Mononuclear cell (primary cell): ENCODE measurements around the gene MTERF2. TPM values are rescaled to one million over a fixed set of nuclear protein-coding genes. Genes with fewer than 3 reads are reported as not detected.
"Not testable (repeated sequence)": the region's sequence is repeated elsewhere in the genome, so short reads cannot be mapped to it uniquely, and the experiment has no call there.

ENCODE experiments used
- H3K27me3 ChIP-seq: 2 replicates; pipeline ENCODE4 v1.6.0; 2011; ENCODE audit warnings: low read length, control low read depth; ENCODE audit not compliant: insufficient read depth
- H3K4me1 ChIP-seq: 2 replicates; pipeline ENCODE4 v1.5.1; 2011; ENCODE audit warnings: mild to moderate bottlenecking, low read length, control low read depth; ENCODE audit not compliant: insufficient read depth
- H3K4me3 ChIP-seq: 2 replicates; pipeline ENCODE4 v1.5.1; 2011; ENCODE audit warnings: mild to moderate bottlenecking, low read length, moderate library complexity
- H3K9me3 ChIP-seq: 2 replicates; pipeline ENCODE4 v1.5.1; 2011; ENCODE audit warnings: low read depth, mild to moderate bottlenecking, control low read depth, low read length
- total RNA-seq: library from RNA; depleted of rRNA; stranded (reverse); fragments of >200 nt; gene quantifications from one replicate; pipeline ENCODE4 v1.2.3, GENCODE V29; 2012

MTERF2 gene
- total RNA-seq, 1 donor = 4.3 TPM

GRCh38 chr12:107011519-107011918 lies 24.6 kb upstream of the MTERF2 start:
- Histone ChIP-seq H3K4me3 (no peak overlapping the region), H3K4me1 (no peaks in the 10 kb centered on the region), H3K27me3 (no peaks in the 10 kb centered on the region), H3K9me3 (no peaks in the 10 kb centered on the region)

DNA sequence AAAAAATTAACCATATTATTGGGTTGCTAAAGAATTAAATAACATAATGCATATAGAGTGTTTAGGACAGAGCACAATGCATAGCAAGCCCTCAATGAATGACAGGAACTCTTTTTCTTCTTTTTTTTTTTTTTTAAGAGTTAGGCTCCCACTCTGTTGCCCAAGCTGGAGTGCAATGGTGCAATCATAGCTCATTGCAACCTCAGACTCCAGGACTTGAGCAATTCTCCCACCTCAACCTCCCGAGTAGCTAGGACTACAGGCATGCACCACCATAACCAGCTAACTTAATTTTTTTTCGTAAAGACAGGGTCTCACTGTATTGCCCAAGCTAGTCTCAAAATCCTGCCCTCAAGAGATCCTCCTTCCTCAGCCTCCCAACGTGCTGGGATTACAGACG lies 20.5 kb upstream of the MTERF2 start:
- H3K27me3 ChIP-seq = no peaks in the 10 kb centered on the region
- H3K9me3 ChIP-seq = no peaks in the 10 kb centered on the region
- no peak overlapping the region for H3K4me3 ChIP-seq
- H3K4me1 ChIP-seq = no peaks in the 10 kb centered on the region

DNA sequence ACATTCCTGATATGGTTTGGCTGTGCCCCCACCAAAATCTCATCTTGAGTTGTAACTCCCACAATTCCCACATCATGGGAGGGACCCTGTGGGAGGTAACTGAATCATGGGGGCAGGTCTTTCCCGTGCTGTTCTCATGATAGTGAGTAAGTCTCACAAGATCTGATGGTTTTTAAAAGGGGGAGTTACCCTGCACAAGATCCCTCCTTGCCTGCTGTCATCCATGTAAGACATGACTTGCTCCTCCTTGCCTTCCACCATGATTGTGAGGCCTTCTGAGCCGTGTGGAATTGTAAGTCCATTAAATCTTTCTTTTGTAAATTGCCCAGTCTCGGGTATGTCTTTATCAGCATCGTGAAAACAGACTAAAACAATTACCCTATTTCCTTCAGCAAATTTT lies 15.7 kb upstream of the MTERF2 start:
- not testable (repeated sequence) for H3K27me3 ChIP-seq, H3K4me3 ChIP-seq, H3K4me1 ChIP-seq, H3K9me3 ChIP-seq

DNA sequence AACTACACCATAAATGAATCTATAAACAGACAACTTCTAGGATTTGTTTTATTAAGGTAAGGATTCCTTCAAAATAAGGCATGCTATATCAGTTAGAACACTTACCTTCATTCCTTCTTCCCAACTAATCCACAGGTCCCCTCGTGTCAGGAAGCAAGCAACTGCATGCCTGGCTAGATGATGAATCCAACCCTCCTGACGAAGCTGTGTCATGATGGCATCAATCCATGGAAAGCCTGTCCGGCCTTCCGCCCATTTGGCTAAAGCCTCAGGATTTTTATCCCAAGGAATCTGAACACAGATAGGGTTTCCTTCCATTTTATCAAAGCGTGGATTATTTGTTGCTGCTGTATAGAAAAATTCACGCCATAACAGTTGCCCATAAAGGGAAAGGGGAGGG lies 12.5 kb upstream of the MTERF2 start:
- H3K27me3 ChIP-seq = no peaks in the 10 kb centered on the region
- H3K4me3 ChIP-seq = no peak overlapping the region
- H3K9me3 ChIP-seq = no peaks in the 10 kb centered on the region
- no peaks in the 10 kb centered on the region for H3K4me1 ChIP-seq

GRCh38 chr12:106997916-106998315 lies 11.0 kb upstream of the MTERF2 start:
- no peaks in the 10 kb centered on the region for H3K27me3 ChIP-seq
- no peak overlapping the region for H3K4me3 ChIP-seq
- H3K4me1 ChIP-seq = no peaks in the 10 kb centered on the region
- no peaks in the 10 kb centered on the region for H3K9me3 ChIP-seq

DNA sequence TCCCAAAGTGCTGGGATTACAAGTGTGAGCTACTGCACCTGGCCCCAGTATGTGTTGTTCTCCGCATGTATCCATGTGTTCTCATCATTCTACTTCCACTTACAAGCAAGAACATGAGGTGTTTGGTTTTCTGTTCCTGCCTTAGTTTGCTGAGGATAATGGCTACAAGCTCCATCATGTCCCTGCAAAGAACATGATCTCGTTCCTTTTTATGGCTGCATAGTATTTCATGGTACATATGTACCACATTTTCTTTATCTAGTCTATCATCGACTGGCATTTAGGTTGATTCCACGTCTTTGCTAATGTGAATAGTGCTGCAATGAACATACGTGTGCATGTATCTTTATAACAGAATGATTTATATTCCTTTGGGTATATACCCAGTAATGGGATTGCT lies 9.2 kb upstream of the MTERF2 start:
- H3K9me3 ChIP-seq, H3K4me1 ChIP-seq, H3K4me3 ChIP-seq, H3K27me3 ChIP-seq: not testable (repeated sequence)

DNA sequence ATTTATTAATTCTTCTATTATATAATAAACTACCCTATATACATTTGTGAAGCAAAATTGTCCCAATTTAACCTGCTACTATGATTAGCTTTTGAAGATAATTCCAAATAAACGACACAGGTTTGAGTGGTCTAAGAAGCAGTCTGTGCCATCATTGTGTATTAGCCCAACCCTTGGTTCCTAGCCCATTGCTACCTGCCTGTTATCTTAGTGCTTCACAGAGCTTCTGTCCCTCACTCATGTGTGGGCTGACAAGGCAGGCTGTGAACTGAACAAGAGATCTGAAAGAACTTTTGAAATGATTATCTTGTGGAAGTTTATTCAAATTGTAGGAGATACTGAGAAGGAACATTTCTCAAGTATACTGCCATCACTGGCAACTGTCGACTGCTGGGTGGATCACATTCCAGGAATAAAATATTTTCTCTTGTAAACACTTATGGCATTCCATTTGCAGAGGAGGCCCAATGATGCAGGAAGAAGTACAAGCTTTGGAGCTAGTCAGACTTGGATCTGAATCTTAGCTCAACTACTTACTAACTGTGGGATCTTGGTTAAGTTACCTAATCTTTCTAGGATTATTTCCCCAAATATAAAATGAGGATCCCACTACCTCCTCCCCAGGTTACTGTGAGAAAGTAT lies 7.8 kb upstream of the MTERF2 start:
- no peaks in the 10 kb centered on the region for H3K27me3 ChIP-seq
- H3K4me1 ChIP-seq = no peaks in the 10 kb centered on the region
- no peak overlapping the region for H3K4me3 ChIP-seq
- no peaks in the 10 kb centered on the region for H3K9me3 ChIP-seq

GRCh38 chr12:106987846-106988245 lies 900 bp upstream of the MTERF2 start:
- Histone ChIP-seq H3K4me3 (no peak overlapping the region), H3K27me3 (no peaks in the 10 kb centered on the region), H3K4me1 (peaks cover 19% of the 10 kb centered on the region), H3K9me3 (no peaks in the 10 kb centered on the region)

- Histone ChIP-seq H3K9me3 (no peaks in the 10 kb centered on the region), H3K4me1 (peaks cover 19% of the 10 kb centered on the region), H3K27me3 (no peaks in the 10 kb centered on the region), H3K4me3 (peak overlapping the region; percentile 70)
Observed at GRCh38 chr12:106986135-106986534, 811 bp downstream of the MTERF2 start.

- Histone ChIP-seq H3K27me3 (no peaks in the 10 kb centered on the region), H3K4me3 (no peak overlapping the region), H3K9me3 (no peaks in the 10 kb centered on the region), H3K4me1 (peaks cover 19% of the 10 kb centered on the region)
Observed at GRCh38 chr12:106985479-106985878, 1.5 kb downstream of the MTERF2 start.

DNA sequence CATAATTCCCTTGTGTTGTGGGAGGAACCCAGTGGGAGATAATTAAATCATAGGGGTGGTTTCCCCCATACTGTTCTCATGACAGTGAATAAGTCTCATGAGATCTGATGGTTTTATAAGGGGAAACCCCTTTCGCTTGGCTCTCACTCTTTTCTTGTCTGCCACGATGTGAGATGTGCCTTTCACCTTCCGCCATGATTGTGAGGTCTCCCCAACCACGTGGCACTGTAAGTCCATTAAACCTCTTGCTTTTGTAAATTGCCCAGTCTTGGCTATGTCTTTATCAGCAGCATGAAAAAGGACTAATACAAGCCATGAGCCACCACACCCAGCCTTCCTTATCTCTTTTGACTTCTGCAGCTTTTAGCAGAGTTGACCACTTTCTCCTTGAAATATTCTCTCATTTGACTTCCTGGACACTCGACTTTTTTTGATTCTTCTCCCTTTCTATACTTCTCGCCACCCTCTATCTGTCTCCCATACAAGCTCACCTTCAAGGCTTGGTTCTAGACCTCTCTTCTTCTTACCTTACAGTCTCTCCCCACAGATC lies 2.3 kb downstream of the MTERF2 start:
- H3K4me1 ChIP-seq = peaks cover 19% of the 10 kb centered on the region
- no peaks in the 10 kb centered on the region for H3K27me3 ChIP-seq
- H3K4me3 ChIP-seq = no peak overlapping the region
- no peaks in the 10 kb centered on the region for H3K9me3 ChIP-seq

DNA sequence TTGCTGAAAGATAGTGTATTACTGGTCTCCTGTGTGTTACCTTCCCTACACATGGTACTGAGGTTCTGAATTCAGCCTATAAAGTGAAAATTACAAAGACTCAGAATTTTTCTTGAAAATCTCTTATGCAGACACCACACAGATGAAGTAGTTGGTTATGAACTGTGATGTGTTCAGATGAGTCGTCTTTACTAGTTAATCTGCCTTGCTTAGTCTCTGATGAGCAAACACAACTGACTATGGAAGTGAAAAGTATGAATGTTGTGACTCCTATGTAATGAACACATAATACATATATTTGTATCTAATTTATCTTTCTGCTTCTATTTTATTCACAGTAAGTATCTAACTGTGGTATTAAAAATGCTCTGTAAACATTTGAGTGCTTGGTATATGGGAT lies 4.7 kb downstream of the MTERF2 start:
- Histone ChIP-seq H3K4me3 (no peak overlapping the region), H3K4me1 (peaks cover 14% of the 10 kb centered on the region), H3K27me3 (no peaks in the 10 kb centered on the region), H3K9me3 (no peaks in the 10 kb centered on the region)

DNA sequence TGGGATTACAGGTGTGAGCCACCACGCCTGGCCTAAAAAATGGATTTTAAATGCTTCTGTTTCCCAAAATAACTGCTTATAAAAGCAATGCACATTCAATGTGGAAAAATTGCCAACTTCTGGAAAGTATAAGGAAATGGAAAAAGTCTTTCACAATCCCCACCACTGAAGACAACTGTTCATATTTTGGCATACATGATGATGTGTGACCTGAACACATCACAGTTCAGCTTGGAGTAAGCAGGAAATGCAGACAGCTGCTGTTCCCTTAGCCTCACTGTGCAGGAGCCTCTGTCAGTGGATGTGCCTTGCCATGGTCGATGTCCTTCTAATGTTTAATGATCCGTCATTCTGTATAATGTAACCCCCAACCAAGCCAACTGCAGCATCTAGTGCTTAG lies 5.2 kb downstream of the MTERF2 start:
- Histone ChIP-seq H3K4me1 (peaks cover 14% of the 10 kb centered on the region), H3K4me3 (no peak overlapping the region), H3K9me3 (no peaks in the 10 kb centered on the region), H3K27me3 (no peaks in the 10 kb centered on the region)

GRCh38 chr12:106980944-106981343 lies 6.0 kb downstream of the MTERF2 start:
- Histone ChIP-seq H3K27me3 (no peaks in the 10 kb centered on the region), H3K4me3 (no peak overlapping the region), H3K4me1 (peaks cover 7% of the 10 kb centered on the region), H3K9me3 (no peaks in the 10 kb centered on the region)

DNA sequence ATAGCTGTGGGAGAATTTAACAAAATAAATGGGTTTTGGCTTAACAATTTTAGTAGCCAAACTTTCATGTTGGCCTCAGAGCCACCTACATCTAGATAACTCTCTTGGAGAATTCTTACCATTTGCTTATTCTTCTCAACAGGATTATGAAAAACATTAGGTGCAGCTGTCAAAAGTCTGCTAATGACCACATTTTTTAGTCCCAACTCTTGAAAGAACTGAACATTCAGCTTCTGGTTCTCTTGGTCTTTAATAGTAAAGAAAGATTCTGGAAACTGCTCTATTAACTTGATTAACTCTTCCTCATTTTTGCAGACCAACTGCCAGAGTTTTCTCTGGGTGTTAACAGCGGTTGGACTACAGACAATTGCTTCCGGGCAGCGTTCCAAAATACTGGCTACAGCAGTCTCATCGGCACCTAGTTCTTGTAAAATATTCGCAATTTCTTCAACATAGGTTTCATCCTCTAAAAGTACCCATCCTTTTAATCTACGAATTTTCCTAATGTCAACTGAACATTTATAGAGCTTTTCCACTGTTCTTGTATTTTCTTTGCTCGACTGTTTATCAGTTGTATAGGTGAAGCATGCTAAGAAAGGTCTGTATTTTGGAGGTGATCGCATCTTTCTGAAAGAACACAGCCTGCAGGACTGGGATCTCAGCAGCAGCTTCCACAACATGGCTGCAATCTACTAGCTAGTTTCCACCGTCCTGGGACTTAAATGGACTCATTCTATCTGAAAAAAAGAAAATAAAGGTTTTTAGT lies 8.7 kb downstream of the MTERF2 start:
- no peak overlapping the region for H3K4me3 ChIP-seq
- no peaks in the 10 kb centered on the region for H3K27me3 ChIP-seq
- H3K4me1 ChIP-seq = no peaks in the 10 kb centered on the region
- no peaks in the 10 kb centered on the region for H3K9me3 ChIP-seq

DNA sequence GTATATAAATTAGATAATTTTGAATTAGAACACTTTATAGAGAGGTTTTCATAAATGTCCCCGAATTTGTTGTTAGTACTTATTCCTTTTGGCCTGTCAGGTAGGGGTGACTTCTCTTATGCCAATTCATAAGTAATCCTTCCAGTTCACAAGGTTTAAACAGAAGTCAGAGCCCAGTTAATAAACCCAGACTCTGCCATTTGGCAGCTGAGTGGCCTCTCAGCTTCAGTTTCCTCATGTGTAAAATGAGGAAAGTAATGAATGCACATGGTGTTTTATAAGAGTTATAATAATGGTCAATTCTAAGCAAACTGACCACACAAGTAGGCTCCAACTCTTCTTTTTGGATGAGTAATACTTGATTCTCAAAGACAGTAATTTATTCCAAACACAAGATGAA lies 10.3 kb downstream of the MTERF2 start:
- Histone ChIP-seq H3K27me3 (no peaks in the 10 kb centered on the region), H3K4me1 (no peaks in the 10 kb centered on the region), H3K9me3 (no peaks in the 10 kb centered on the region), H3K4me3 (no peak overlapping the region)
